Heart left ventricle (tissue), 16 donors: ENCODE data around the gene SLIT1. TPM values are rescaled to one million over a fixed set of nuclear protein-coding genes. Genes with fewer than 3 reads are reported as not detected.

Experiments used
- ATAC-seq, 4 donors: fragments of 200-7000 bp; cut with Tn5 transposase; one replicate each; pipeline ENCODE4 v1.9.1; 2020 to 2022; ENCODE audit warnings: moderate library complexity in 4 of 4, mild to moderate bottlenecking in 3 of 4, moderate number of reproducible peaks in 1 of 4
- DNase-seq, 5 donors: peaks; one replicate each; pipeline ENCODE4 v3.0.0-alpha.2; 2020
- H3K27ac ChIP-seq, 12 donors: fragments of 200-600 bp; sonication (generic) in 4 of 12; one replicate each; pipeline versions ENCODE4 v1.5.0 to v1.8.0; 2016 to 2022; ENCODE audit warnings: mild to moderate bottlenecking in 2 of 12
- H3K27me3 ChIP-seq, 9 donors: fragments of 200-600 bp; sonication (generic) in 2 of 9; one replicate each; pipeline versions ENCODE4 v1.5.1 to v1.8.0; 2016 to 2022; ENCODE audit warnings: mild to moderate bottlenecking in 3 of 9
- H3K36me3 ChIP-seq, 9 donors: fragments of 200-600 bp; sonication (generic) in 2 of 9; one replicate each; pipeline versions ENCODE4 v1.5.0 to v1.8.0; 2018 to 2022; ENCODE audit warnings: mild to moderate bottlenecking in 2 of 9
- H3K4me1 ChIP-seq, 12 donors: fragments of 200-600 bp; sonication (generic) in 4 of 12; one replicate each; pipeline versions ENCODE4 v1.5.0 to v1.8.0; 2016 to 2022; ENCODE audit warnings: mild to moderate bottlenecking in 3 of 12
- H3K4me3 ChIP-seq, 12 donors: fragments of 200-600 bp; sonication (generic) in 4 of 12; one replicate each; pipeline versions ENCODE4 v1.5.0 to v1.8.0; 2017 to 2022; ENCODE audit warnings: mild to moderate bottlenecking in 9 of 12, moderate library complexity in 4 of 12
- H3K9me3 ChIP-seq, 12 donors: fragments of 200-600 bp; sonication (generic) in 4 of 12; one replicate each; pipeline versions ENCODE4 v1.5.0 to v1.8.0; 2016 to 2022; ENCODE audit warnings: mild to moderate bottlenecking in 1 of 12
- CTCF ChIP-seq, 12 donors: fragments of 200-600 bp; sonication (generic) in 4 of 12; IDR thresholded peaks; one replicate each; pipeline versions ENCODE4 v1.5.0 to v1.8.0; 2018 to 2022; ENCODE audit warnings: antibody characterized with exemption in 12 of 12, mild to moderate bottlenecking in 5 of 12
- POLR2A ChIP-seq, 2 donors: fragments of 450-650 bp; IDR thresholded peaks; one replicate each; pipeline ENCODE4 v1.6.1; 2017; ENCODE audit warnings: antibody characterized with exemption in 2 of 2, mild to moderate bottlenecking in 2 of 2, moderate library complexity in 2 of 2
- WGBS, 4 donors: extraction: QIAGEN DNeasy Blood & Tissue Kit in 2 of 4; methylation state at CpG; one replicate each; pipeline versions ENCODE4 v1.1.5 to v1.1.7; 2013 to 2018; 5-methylcytosine and 5-hydroxymethylcytosine counted together
- intact Hi-C, 10 donors: fragments of 100-400 bp; cut with DNase I; formaldehyde crosslinking; loops; one replicate each; pipeline versions ENCODE4 v1.11.1 to v1.14.2; 2022
- polyA plus RNA-seq, 2 donors: library from polyadenylated mRNA; stranded (reverse); fragments of 200-250 nt; gene quantifications; one replicate each; pipeline ENCODE4 v1.2.3, GENCODE V29; 2013
- total RNA-seq, 9 donors: library from RNA; depleted of rRNA in 2 of 9; stranded (reverse); fragments of >200 nt in 2 of 9; fragmentation: NEBNext Ultra II Directional in 3 of 9; extraction: Animal tissue kit (Norgen Biotek cat#: 25700) in 3 of 9; gene quantifications; one replicate each; pipeline versions ENCODE4 v1.1.0 to v1.2.4, GENCODE V29; 2016 to 2023
- donor health status: ischemic (EF 13 %, LVEDD 7.1; RV severe dilation, severe dysfunction).
- donor health status: healthy with polysubstance abuse.
- donor health status: DM: no; HTN: yes; CAD: no.
- donor health status: DM: no; HTN: no; CAD: no.
- donor health status: ischemic (EF 25% LVEDD 6.9; RV normal size, moderate dysfunction).
- donor health status: ischemic (EF 25% LVEDD 5.7; RV mildly dilated, moderate dysfunction).
- donor health status: healthy.
- donor health status: DM: yes; HTN: yes; CAD: no.
- donor health status: ischemic (EF 35%, LVEDD 5.7; RV mildly dilated, moderate dysfunction).
- donor health status: nonischemic (EF 11% LVEDD 7.7; RV severe dilation, severe dysfunction).
- donor health status: DM: yes; HTN: yes; CAD: no.
- donor health status: PGD.
- donor health status: ischemic (EF 29% LVEDD 5.4; RV normal size, mild dysfunction).
- donor health status: nonischemic (EF 23%, LVEDD 6.1; RV moderate dilation, normal function).

The SLIT1 gene
- total and polyA plus RNA-seq, 11 donors = 0.04 to 0.61 (median 0.12) TPM

- Histone ChIP-seq H3K27ac (no peak overlapping the region), H3K9me3 (no peaks in the 10 kb centered on the region), H3K27me3 (no peaks in the 10 kb centered on the region), H3K4me1 (peaks cover 0 to 5% (median 0%) of the 10 kb centered on the region in 12 donors), H3K36me3 (no peaks in the 10 kb centered on the region), H3K4me3 (no peak overlapping the region)
- ATAC-seq (no peak), DNase-seq (no peak)
- intact Hi-C loops = no loop called here
- TF ChIP-seq POLR2A (IDR thresholded peaks at IDR 0.05) = no peak
- TF ChIP-seq CTCF (IDR thresholded peaks at IDR 0.05) = no peak
These were observed 217.9 kb downstream of the SLIT1 start for GRCh38 chr10:96967847-96968246.

- Histone ChIP-seq H3K36me3 (peaks cover 0 to 5% (median 0%) of the 10 kb centered on the region in 9 donors), H3K4me3 (no peak overlapping the region), H3K9me3 (no peaks in the 10 kb centered on the region), H3K27me3 (no peaks in the 10 kb centered on the region), H3K4me1 (peaks cover 0 to 9% (median 0%) of the 10 kb centered on the region in 12 donors), H3K27ac (no peak overlapping the region)
- TF ChIP-seq POLR2A (IDR thresholded peaks at IDR 0.05) (no peak), CTCF (IDR thresholded peaks at IDR 0.05) (no peak)
- WGBS, 4 donors = 94 to 96% (median 95%) methylated on average over 2 of the region's 2 CpGs
- intact Hi-C loops = no loop called here
- ATAC-seq (no peak), DNase-seq (no peak)
These were observed 221.6 kb downstream of the SLIT1 start for GRCh38 chr10:96964131-96964530.

- no peak for DNase-seq
- no peak overlapping the region for H3K4me3 ChIP-seq
- no peaks in the 10 kb centered on the region for H3K9me3 ChIP-seq
- H3K4me1 ChIP-seq = peaks cover 0 to 9% (median 0%) of the 10 kb centered on the region in 12 donors
- TF ChIP-seq CTCF (IDR thresholded peaks at IDR 0.05) = no peak
- no peak for TF ChIP-seq POLR2A (IDR thresholded peaks at IDR 0.05)
- peaks cover 0 to 34% (median 19%) of the 10 kb centered on the region in 9 donors for H3K36me3 ChIP-seq
- no peak overlapping the region for H3K27ac ChIP-seq
- H3K27me3 ChIP-seq = no peaks in the 10 kb centered on the region
- no peak for ATAC-seq
- 92 to 96% (median 95%) methylated on average over 2 of the region's 2 CpGs for WGBS, 4 donors
- intact Hi-C loops = no loop called here
These were observed 224.9 kb downstream of the SLIT1 start for GRCh38 chr10:96960872-96961271.

GRCh38 chr10:96959733-96960132 is 226.0 kb downstream of the SLIT1 start:
- no peak for ATAC-seq
- peaks cover 0 to 9% (median 0%) of the 10 kb centered on the region in 12 donors for H3K4me1 ChIP-seq
- 33 to 56% (median 40%) methylated on average over 1 of the region's 1 CpG for WGBS, 4 donors
- no peak overlapping the region for H3K4me3 ChIP-seq
- intact Hi-C loops = no loop called here
- no peaks in the 10 kb centered on the region for H3K9me3 ChIP-seq
- no peak for TF ChIP-seq POLR2A (IDR thresholded peaks at IDR 0.05)
- no peak for TF ChIP-seq CTCF (IDR thresholded peaks at IDR 0.05)
- peaks cover 0 to 45% (median 30%) of the 10 kb centered on the region in 9 donors for H3K36me3 ChIP-seq
- DNase-seq = no peak
- H3K27ac ChIP-seq = no peak overlapping the region
- no peaks in the 10 kb centered on the region for H3K27me3 ChIP-seq
